NCI-H2107 (cell line): ENCODE results near the gene GATB.

Source experiments
- DNase-seq: peaks from one replicate; lab custom pipeline; 2025; lab: John Stamatoyannopoulos, UW

Gene GATB

DNA sequence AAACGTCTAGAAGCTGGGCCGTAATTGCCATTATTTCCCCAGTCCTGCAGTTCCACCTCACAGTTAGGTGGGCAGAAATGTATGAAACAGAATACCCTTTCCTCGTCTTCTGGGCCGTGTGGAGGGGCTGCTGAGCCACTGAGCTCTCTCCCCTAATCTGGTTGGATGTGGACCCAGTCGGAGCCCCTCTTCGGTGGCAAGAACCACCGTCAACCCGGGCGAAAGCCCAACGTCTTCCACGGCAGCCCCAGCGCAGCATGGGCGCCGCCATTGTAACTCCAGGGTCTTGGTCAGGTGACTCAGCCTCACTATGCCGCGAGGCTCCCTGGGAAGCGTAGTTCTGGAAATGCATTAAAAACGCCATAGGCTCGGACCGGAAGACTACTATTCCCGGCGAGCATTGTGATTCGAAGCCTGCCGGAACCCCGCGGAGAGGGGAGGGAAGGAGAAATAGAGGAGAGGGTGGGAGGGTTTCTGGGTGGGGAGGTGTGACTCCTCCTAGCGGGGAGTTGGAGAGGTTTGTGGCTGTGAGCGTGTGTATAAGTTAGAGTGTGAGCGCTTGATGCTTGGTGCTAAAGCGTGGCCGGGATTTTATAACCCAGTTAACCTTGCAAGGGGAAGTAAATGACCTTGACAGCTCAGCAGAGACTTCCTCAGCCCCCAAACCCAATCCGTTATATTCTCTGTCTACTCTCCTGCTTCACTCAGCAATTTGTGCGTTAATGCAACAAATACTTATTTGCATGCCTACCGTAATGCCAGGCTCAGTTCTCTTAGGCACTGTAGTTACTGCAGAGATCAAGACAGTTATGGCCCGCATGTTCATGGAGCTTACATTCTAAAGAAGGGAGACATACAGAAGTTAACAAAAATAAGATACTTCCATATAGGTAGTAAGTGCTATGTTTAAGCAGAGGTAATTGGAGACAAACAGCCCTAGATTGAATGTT is at the start of gene GATB:
Gene GATB (minus strand): TSS at position 296 of the 950 bp plus-strand sequence. CDS start 25 bp downstream, at position 271.
- peak; percentile 79 for DNase-seq

GRCh38 chr4:151810476-151810875 is 49.7 kb upstream of the GATB start:
- DNase-seq: no peak

DNA sequence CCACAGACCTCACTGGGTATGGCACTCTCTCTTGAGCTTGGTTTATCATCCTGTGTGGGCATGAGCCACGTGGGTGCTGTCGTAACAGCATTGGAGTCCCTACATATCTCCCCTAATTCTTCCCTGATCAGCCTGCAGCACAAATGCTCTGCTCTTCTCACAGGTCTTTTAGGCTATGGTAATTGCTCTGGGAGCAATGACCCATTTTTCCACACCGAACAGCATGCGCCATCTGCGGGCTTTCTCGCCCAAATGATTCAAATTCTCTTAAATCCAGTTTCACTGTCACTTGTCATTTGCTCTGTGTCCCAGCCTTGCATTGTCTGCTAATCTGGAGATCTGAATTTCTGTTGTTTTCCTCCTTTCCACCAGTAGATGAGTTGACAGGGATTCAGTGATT is 48.9 kb upstream of the GATB start:
- DNase-seq: no peak

- no peak for DNase-seq
Measured at GRCh38 chr4:151808542-151808941, 47.7 kb upstream of the GATB start.

DNA sequence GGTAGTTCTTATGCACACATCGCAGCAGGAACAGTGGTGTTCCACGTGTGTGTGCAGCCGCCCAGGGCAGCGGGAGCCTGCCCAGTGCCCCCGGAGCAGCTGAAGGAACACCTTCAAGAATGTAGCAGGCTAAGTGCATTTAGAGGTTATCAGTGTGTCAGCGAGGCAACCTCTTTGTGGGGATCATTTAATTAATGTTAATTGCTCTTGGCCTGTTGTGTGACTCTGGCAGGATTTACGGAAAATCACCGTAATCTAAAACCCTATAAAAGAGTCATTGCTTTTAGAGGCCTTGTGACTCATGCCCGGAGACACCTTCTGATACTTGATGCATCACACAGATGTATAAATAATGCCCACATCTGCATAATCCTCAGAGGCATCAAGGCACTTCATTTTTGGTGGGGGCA is 47.3 kb upstream of the GATB start:
- no peak for DNase-seq

- DNase-seq: no peak
Measured at GRCh38 chr4:151807220-151807619, 46.4 kb upstream of the GATB start.

- DNase-seq: no peak
Measured at GRCh38 chr4:151806511-151806927, 45.7 kb upstream of the GATB start.

DNA sequence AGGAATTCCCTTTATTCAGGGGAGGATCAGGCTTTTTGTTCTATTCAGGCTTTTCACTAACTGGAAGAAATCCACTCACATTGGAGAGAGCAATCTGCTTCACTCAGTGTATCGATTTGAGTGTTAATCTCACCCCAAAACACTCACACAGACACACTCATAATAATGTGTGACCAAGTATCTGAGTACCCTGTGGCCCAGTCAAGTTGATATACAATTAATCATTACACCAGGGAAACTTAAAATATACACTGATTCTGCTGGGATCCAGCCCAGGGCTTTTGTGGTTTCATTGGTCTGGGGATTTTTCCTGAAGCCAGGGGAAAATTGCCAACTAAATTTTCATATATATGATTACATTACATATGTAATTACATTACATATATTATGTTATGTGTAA is 44.0 kb upstream of the GATB start:
- DNase-seq: no peak

- DNase-seq: no peak
Measured at GRCh38 chr4:151804086-151804630, 43.4 kb upstream of the GATB start.

DNA sequence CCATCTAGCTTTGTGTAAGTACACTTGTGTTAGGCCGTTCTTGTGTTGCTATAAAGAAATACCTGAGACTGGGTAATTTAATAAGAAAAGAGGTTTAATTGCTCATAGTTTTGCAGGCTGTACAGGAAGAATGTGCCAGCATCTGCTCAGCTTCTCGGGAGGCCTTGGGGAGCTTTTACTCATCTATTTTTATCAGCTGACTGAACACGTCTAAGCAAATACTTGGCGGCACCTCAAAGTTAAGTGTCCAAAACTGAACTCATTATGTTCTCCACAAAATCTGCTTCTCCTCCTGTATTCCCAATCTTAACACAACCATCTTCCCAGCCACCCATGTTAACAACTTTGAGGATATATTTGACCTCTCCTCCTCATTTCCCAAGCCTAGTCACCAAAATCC is 42.4 kb upstream of the GATB start:
- no peak for DNase-seq

GRCh38 chr4:151801547-151802516 is 41.0 kb upstream of the GATB start:
- DNase-seq: peak; percentile 1

GRCh38 chr4:151799417-151800012 is 38.7 kb upstream of the GATB start:
- DNase-seq: no peak

GRCh38 chr4:151798678-151799416 is 38.0 kb upstream of the GATB start:
- no peak for DNase-seq

GRCh38 chr4:151797853-151798252 is 37.0 kb upstream of the GATB start:
- DNase-seq: no peak

DNA sequence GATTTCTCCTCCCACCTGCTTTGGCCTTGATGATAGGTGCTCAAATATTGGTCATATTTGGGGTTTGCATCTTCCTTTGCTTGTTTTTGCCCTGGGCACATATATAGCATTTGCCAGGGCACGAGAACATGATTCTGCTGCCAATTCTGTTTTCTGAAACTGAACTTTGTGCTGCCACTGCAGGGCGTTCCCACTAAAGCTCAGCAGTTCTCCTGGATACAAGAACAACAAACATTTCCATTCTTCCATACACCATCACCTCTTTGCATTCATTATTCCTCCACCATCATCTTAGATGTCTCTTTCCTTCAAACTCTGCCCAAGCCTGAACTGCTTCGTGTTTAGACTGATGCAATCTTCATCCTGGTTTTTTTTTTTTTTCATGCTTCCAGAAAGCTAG is 36.3 kb upstream of the GATB start:
- no peak for DNase-seq

GRCh38 chr4:151796106-151796505 is 35.3 kb upstream of the GATB start:
- DNase-seq: no peak

GRCh38 chr4:151792995-151793394 is 32.2 kb upstream of the GATB start:
- DNase-seq: no peak

GRCh38 chr4:151792530-151792929 is 31.7 kb upstream of the GATB start:
- DNase-seq: no peak

DNA sequence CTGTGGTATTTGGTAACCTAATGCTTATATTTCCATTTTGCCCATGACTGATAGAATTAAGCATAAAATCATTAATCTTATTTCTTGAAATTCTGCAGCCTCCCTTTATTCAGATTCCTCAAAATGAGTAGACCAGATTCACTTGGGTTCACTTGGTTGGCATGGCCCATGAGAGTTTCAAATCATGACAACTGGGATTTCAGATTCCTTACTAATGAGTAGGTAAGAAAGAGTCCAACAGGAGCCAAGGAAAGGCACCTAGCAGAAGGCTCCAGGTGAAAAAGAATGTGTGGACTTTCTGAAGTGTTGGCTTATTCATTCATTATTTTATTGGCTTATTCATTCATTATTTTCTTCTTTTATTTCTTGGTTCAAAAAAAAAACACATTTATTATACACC is 27.2 kb upstream of the GATB start:
- no peak for DNase-seq

DNA sequence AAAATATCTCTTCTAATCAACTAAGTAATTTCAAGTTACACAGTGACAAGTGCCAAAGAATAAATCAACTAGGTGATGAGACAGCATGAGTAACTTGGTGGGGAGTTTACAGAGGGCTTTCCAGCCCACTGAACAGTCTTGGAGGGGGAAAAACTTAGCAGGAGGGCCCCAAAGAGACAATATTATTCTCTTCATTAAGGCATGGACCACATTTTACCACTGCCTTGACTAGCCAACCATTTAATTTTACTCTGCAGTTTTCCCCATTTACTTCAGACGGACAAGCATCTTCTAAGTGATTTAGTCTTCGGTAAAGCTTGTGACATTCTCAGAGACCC is 25.3 kb upstream of the GATB start:
- no peak for DNase-seq

DNA sequence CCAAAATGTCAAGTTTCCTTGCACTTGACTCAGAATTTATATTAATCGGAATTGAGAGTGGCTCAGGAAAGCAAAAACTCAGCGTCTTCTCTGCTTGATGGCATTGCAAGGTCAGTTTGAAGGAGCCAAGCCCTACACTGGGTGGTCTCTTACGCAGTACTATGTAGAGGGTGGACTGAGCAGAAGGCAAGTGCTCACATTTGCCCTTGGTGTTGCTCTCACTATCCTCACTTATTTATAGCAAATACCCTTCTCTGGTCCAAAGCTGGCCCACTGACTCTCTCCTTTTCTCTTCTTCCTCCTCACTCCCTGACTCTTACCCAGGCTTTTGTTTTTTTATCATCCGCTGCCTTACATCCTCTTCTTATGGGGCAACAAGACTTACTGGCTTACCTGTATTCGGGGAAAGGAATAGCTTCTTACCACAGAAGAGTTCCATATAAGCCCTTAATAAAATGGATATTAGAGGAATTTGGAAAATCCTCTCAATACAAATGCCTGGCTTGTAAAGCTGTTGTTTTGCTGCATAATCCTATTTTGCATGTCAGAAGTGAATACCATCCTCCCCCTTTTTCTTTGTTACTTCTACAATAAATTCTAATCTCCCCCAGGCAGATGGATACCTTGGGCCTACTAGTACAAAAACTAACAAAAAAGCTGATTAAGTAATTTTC is 24.8 kb upstream of the GATB start:
- no peak for DNase-seq
